Fibroblast of villous mesenchyme (primary cell): ENCODE results near the gene CYP27C1. TPM values are rescaled to one million over a fixed set of nuclear protein-coding genes. Genes with fewer than 3 reads are reported as not detected.

Experiments used
- DNase-seq: peaks from one replicate; pipeline ENCODE4 v3.0.0-alpha.2; 2010; ENCODE audit warnings: low read depth
- H3K4me3 ChIP-seq: 2 replicates; pipeline ENCODE4 v1.5.1; 2011; ENCODE audit warnings: low read depth, mild to moderate bottlenecking, low read length
- CTCF ChIP-seq: IDR thresholded peaks from 2 replicates; pipeline ENCODE4 v1.5.1; 2012; ENCODE audit warnings: low read depth, mild to moderate bottlenecking, low read length; ENCODE audit not compliant: insufficient read depth
- total RNA-seq: library from RNA; depleted of rRNA; stranded (reverse); fragments of >200 nt; gene quantifications from 2 replicates; pipeline ENCODE4 v1.2.3, GENCODE V29; 2012

CYP27C1 gene
- total RNA-seq, 1 donor, result under 0.01 TPM

GRCh38 chr2:127142663-127143630, 77.2 kb downstream of the CYP27C1 start:
- no peak for TF ChIP-seq CTCF
- H3K4me3 ChIP-seq, result no peak overlapping the region
- no peak for DNase-seq

- TF ChIP-seq CTCF, result no peak
- DNase-seq, result no peak
- no peak overlapping the region for H3K4me3 ChIP-seq
Measured at GRCh38 chr2:127140538-127140937, 79.6 kb downstream of the CYP27C1 start.

DNA sequence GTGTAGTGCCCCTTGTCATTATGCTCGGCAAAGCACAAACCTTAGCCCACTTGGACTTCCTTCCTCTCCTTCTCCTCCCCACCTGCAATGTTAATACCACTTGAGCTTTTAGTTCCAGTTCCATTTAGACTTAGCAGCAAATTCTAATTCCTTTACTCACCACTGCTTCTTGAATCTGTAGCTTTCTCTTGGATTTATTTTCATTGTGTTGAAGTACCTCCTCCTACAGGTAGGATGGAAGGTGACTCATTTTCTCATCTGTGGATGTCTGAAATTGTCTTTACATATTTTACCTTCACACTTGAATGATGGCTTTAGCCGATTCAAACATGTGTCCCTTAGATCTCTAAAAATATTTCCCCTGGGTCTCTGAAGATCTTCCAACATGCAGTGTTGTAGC, 80.3 kb downstream of the CYP27C1 start:
- no peak for DNase-seq
- no peak overlapping the region for H3K4me3 ChIP-seq
- no peak for TF ChIP-seq CTCF

GRCh38 chr2:127138281-127138680, 81.8 kb downstream of the CYP27C1 start:
- DNase-seq, result no peak
- TF ChIP-seq CTCF, result no peak
- H3K4me3 ChIP-seq, result no peak overlapping the region

DNA sequence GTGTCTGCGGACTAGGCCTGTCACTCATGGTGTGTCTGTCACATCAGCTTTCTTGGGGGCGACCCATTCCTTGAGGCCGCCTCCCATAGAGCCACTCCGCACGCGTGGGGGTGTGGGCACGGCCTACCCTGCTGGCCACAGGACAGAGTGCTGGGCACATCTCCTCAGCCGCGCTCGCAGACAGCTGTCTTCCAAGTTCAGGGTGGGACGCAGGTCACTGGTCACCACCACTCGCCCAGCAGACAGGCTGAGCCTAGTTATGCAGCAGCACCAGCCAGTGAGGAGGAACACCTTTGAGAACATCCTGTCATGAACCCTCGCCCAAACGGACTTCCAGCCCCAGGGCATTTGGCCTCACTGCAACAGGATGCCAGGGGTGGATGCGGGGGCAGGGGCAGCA, 82.4 kb downstream of the CYP27C1 start:
- DNase-seq, result no peak
- H3K4me3 ChIP-seq, result no peak overlapping the region
- TF ChIP-seq CTCF, result no peak

DNA sequence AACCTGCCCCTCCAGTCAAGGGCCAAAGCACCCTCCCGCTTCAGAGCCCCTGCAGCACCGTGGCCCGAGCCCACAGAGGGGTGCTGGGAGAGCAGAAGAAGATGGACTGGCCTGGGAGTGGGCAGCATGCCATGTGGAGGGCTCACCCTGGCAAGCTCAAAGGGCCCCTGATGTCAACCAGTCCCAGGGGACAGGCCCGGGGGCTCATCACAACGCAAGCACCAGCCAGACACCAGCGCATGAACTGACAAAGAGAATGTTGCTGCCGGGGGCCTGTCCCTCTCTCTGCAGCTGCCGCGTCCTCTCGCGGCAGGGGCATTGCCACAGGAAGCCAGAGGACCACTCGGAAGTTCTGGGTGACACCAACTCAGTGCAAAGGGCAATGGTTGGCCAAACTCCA, 82.9 kb downstream of the CYP27C1 start:
- no peak overlapping the region for H3K4me3 ChIP-seq
- no peak for TF ChIP-seq CTCF
- no peak for DNase-seq
